Ectodermal cell (in vitro differentiated cells): ENCODE measurements around the gene CCL25.
"Not testable (repeated sequence)": the region's sequence is repeated elsewhere in the genome, so short reads cannot be mapped to it uniquely, and the experiment has no call there.

Experiments
- H3K27ac ChIP-seq: 2 replicates; pipeline ENCODE4 v1.7.0; 2013; ENCODE audit warnings: mild to moderate bottlenecking, low read depth, low read length; ENCODE audit not compliant: insufficient read depth, poor library complexity, severe bottlenecking
- H3K27me3 ChIP-seq: 2 replicates; pipeline ENCODE4 v1.7.0; 2013; ENCODE audit warnings: mild to moderate bottlenecking, low read length; ENCODE audit not compliant: insufficient read depth, control insufficient read depth, poor library complexity, severe bottlenecking
- H3K36me3 ChIP-seq: one replicate; pipeline ENCODE4 v1.7.0; 2013; ENCODE audit warnings: low read length; ENCODE audit not compliant: control insufficient read depth, insufficient read depth
- H3K4me1 ChIP-seq: one replicate; pipeline ENCODE4 v1.7.0; 2013; ENCODE audit warnings: low read length; ENCODE audit not compliant: control insufficient read depth, insufficient read depth
- H3K4me3 ChIP-seq: 2 replicates; pipeline ENCODE4 v1.7.0; 2013; ENCODE audit warnings: low read depth, low read length, control low read depth; ENCODE audit not compliant: insufficient read depth
- H3K9me3 ChIP-seq: 2 replicates; pipeline ENCODE4 v1.7.0; 2013; ENCODE audit warnings: mild to moderate bottlenecking, low read length, moderate library complexity; ENCODE audit not compliant: control insufficient read depth
- WGBS, 2 experiments: methylation state at CpG; one replicate each; pipeline ENCODE4 v1.1.7; 2013; ENCODE audit warnings: missing lambda C conversion rate in 2 of 2; 5-methylcytosine and 5-hydroxymethylcytosine counted together

Gene CCL25

GRCh38 chr19:8096071-8096470 is 43.5 kb downstream of the CCL25 start:
- 94 to 96% methylated on average over 3 of the region's 3 CpGs for WGBS, 2 experiments
- Histone ChIP-seq H3K27me3 (no peaks in the 10 kb centered on the region), H3K4me1 (no peaks in the 10 kb centered on the region), H3K4me3 (no peak overlapping the region), H3K9me3 (peaks cover 10% of the 10 kb centered on the region), H3K27ac (no peak overlapping the region), H3K36me3 (peaks cover 66% of the 10 kb centered on the region)

GRCh38 chr19:8097198-8097597 is 44.6 kb downstream of the CCL25 start:
- Histone ChIP-seq H3K36me3 (peaks cover 56% of the 10 kb centered on the region), H3K4me3 (no peak overlapping the region), H3K4me1 (no peaks in the 10 kb centered on the region), H3K9me3 (peaks cover 10% of the 10 kb centered on the region), H3K27ac (no peak overlapping the region), H3K27me3 (no peaks in the 10 kb centered on the region)
- 90 to 92% methylated on average over 9 to 10 of the region's 10 CpGs for WGBS, 2 experiments

GRCh38 chr19:8097681-8098567 is 45.4 kb downstream of the CCL25 start:
- Histone ChIP-seq H3K4me1 (no peaks in the 10 kb centered on the region), H3K36me3 (peaks cover 53% of the 10 kb centered on the region), H3K27ac (no peak overlapping the region), H3K27me3 (no peaks in the 10 kb centered on the region), H3K9me3 (peaks cover 10% of the 10 kb centered on the region), H3K4me3 (no peak overlapping the region)
- WGBS, 2 experiments = 76 to 89% methylated on average over 5 of the region's 5 CpGs

DNA sequence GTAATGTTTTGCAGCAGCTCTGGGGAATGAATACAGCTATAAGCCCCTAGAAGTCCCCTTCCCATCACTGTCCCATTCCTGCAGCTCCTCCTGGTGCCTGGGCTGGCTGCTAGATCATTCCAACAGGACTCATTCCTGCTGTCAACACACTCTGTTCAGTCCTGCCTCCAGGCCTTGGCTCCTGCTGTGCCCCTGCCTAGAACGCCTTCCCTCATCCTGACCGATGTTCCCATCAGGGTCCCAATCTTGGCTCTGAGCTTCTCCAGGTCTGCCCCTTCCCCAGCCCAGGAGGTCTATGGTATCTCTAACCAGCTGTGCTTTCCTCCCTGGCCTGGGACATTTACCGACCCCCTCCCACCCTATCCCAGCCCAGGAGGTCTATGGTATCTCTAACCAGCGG is 48.8 kb downstream of the CCL25 start:
- no peak overlapping the region for H3K4me3 ChIP-seq
- H3K9me3 ChIP-seq = peaks cover 2% of the 10 kb centered on the region
- H3K27me3 ChIP-seq = no peaks in the 10 kb centered on the region
- H3K27ac ChIP-seq = no peak overlapping the region
- WGBS, 2 experiments = 89 to 90% methylated on average over 4 of the region's 4 CpGs
- peaks cover 43% of the 10 kb centered on the region for H3K36me3 ChIP-seq
- no peaks in the 10 kb centered on the region for H3K4me1 ChIP-seq

- H3K27ac ChIP-seq, H3K4me1 ChIP-seq, H3K27me3 ChIP-seq, H3K9me3 ChIP-seq, H3K4me3 ChIP-seq: not testable (repeated sequence)
- peaks cover 42% of the 10 kb centered on the region for H3K36me3 ChIP-seq
- 86 to 88% methylated on average over 12 of the region's 12 CpGs for WGBS, 2 experiments
Observed at GRCh38 chr19:8101910-8102309, 49.4 kb downstream of the CCL25 start.

GRCh38 chr19:8105471-8105870 is 52.9 kb downstream of the CCL25 start:
- H3K27ac ChIP-seq = no peak overlapping the region
- H3K36me3 ChIP-seq = peaks cover 26% of the 10 kb centered on the region
- no peaks in the 10 kb centered on the region for H3K9me3 ChIP-seq
- H3K4me3 ChIP-seq = no peak overlapping the region
- no peaks in the 10 kb centered on the region for H3K4me1 ChIP-seq
- 94 to 97% methylated on average over 2 of the region's 2 CpGs for WGBS, 2 experiments
- H3K27me3 ChIP-seq = no peaks in the 10 kb centered on the region

DNA sequence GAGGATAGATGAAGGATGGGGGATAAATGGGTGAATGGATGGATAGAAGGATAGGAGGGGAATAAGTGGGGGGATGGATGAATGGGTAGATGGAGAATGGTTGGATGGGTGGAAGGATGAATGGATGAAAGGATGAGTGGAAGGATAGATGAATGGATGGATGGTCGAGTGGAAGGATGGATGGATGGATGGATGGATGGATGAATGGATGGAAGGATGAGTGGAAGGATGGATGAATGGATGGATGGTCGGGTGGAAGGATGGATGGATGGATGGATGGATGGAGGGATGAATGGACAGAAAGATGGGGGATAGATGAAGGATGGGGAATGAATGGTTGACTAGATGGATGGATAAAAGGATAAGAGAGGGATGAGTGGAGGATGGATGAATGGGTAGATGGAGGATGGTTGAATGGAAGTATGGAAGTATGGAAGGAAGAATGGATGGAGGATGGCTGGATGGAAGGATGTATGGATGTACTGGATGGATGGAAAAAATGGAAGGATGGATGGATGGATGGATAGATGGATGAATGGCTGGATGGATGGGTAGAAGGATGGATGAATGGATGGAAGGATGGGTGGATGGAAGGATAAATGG is 54.8 kb downstream of the CCL25 start:
- Histone ChIP-seq H3K27ac (no peak overlapping the region), H3K4me1 (no peaks in the 10 kb centered on the region), H3K36me3 (peaks cover 34% of the 10 kb centered on the region), H3K27me3 (no peaks in the 10 kb centered on the region), H3K9me3 (no peaks in the 10 kb centered on the region), H3K4me3 (no peak overlapping the region)
- 89 to 93% methylated on average over 2 of the region's 2 CpGs for WGBS, 2 experiments

- H3K9me3 ChIP-seq = no peaks in the 10 kb centered on the region
- no peak overlapping the region for H3K27ac ChIP-seq
- no peak overlapping the region for H3K4me3 ChIP-seq
- no peaks in the 10 kb centered on the region for H3K27me3 ChIP-seq
- H3K4me1 ChIP-seq = no peaks in the 10 kb centered on the region
- peaks cover 27% of the 10 kb centered on the region for H3K36me3 ChIP-seq
- 92 to 95% methylated on average over 19 of the region's 19 CpGs for WGBS, 2 experiments
Observed at GRCh38 chr19:8108560-8109445, 56.2 kb downstream of the CCL25 start.

DNA sequence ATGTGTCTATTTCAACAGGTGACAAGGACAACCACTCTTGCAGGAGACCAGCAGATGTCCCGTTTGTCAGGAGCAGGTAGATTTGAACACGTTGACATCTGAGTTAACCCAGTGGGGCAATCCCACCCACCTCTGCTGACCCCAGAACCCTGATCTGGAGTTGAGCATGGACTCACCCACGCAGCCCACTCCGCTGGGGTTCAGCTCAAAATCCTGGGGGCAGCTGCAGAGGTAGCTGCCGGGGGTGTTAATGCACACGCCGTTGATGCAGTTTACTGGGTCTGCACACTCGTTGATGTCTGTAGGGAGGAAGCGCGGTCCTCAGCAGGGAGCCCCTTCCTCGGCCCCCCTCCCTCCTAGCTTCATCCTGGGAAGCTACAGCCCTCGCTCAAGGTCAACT is 56.9 kb downstream of the CCL25 start:
- Histone ChIP-seq H3K36me3 (peaks cover 21% of the 10 kb centered on the region), H3K4me1 (no peaks in the 10 kb centered on the region), H3K4me3 (no peak overlapping the region), H3K27me3 (no peaks in the 10 kb centered on the region), H3K9me3 (no peaks in the 10 kb centered on the region), H3K27ac (no peak overlapping the region)
- 89 to 90% methylated on average over 12 of the region's 12 CpGs for WGBS, 2 experiments
